Measurements from ENCODE around the gene NCKAP5. TPM values are rescaled to one million over a fixed set of nuclear protein-coding genes. Genes with fewer than 3 reads are reported as not detected.
A peak's percentile ranks its signal among the peaks of the same experiment; 100 is the strongest.

NCKAP5 gene
- total and polyA plus RNA-seq, 8 donors, result 4.0 to 22.1 (median 14.4) TPM

DNA sequence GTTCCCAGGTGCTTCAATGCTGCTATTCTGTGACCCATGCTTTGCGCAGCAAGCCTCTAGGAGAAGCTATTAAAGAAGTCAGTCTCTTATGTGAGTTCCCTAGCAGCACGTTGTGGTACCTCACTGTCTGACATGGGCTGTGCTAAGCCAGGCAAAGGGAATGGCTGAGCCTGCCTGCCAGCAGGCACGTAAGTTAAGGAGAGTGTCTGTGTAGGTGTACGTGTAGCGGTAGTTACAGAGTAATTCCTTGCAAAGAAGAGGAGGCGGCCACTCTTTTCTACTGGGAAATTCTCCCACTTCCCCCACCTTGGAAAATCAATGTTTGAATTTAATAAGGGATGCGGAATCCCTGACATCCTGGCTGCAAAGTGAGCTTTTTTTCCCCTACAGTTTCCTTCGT, 774.7 kb downstream of the NCKAP5 start:
- Histone ChIP-seq H3K27me3 (no peaks in the 10 kb centered on the region), H3K4me1 (no peaks in the 10 kb centered on the region), H3K9me3 (no peaks in the 10 kb centered on the region), H3K36me3 (no peaks in the 10 kb centered on the region), H3K4me3 (no peak overlapping the region), H3K27ac (no peak overlapping the region)
- intact Hi-C loops (cut with DNase I), result no loop called here
- TF ChIP-seq, protein P1, sequence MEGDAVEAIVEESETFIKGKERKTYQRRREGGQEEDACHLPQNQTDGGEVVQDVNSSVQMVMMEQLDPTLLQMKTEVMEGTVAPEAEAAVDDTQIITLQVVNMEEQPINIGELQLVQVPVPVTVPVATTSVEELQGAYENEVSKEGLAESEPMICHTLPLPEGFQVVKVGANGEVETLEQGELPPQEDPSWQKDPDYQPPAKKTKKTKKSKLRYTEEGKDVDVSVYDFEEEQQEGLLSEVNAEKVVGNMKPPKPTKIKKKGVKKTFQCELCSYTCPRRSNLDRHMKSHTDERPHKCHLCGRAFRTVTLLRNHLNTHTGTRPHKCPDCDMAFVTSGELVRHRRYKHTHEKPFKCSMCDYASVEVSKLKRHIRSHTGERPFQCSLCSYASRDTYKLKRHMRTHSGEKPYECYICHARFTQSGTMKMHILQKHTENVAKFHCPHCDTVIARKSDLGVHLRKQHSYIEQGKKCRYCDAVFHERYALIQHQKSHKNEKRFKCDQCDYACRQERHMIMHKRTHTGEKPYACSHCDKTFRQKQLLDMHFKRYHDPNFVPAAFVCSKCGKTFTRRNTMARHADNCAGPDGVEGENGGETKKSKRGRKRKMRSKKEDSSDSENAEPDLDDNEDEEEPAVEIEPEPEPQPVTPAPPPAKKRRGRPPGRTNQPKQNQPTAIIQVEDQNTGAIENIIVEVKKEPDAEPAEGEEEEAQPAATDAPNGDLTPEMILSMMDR (IDR thresholded peaks at IDR 0.05), result no peak
- no peak for ATAC-seq
- DNase-seq, result peak in 1 of 4 donors; percentile 24

DNA sequence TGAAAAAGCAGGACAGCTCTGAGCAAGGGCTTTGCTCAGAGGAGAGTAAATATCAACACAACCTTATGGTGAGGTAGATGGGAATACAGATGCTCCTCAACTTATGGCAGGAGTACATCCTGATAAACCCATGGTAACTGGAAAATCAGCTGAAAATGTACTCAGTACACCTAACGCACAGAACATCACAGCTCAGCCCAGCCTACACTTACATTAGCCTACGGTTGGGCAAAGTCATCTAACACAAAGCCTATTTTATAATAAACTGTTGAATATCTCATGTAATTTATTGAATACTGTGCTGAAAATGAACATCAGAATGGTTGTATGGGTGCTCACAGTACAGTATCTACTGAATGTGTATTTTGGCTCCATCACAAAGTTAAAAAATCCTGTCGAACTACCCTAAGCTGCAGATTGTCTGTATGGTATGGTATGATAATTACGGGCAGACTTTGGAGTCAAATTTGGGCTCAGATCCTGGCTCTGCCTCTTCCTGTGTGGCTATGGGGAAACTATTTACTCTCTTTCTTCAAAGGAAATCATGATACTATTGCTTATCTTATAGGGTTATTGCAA, 778.0 kb downstream of the NCKAP5 start:
- H3K4me3 ChIP-seq, result no peak overlapping the region
- H3K27me3 ChIP-seq, result no peaks in the 10 kb centered on the region
- intact Hi-C loops (cut with DNase I), result no loop called here
- no peaks in the 10 kb centered on the region for H3K4me1 ChIP-seq
- H3K9me3 ChIP-seq, result no peaks in the 10 kb centered on the region
- no peaks in the 10 kb centered on the region for H3K36me3 ChIP-seq
- no peak overlapping the region for H3K27ac ChIP-seq
- DNase-seq, result no peak
- ATAC-seq, result no peak
- TF ChIP-seq, protein P1 (IDR thresholded peaks at IDR 0.05), result no peak

DNA sequence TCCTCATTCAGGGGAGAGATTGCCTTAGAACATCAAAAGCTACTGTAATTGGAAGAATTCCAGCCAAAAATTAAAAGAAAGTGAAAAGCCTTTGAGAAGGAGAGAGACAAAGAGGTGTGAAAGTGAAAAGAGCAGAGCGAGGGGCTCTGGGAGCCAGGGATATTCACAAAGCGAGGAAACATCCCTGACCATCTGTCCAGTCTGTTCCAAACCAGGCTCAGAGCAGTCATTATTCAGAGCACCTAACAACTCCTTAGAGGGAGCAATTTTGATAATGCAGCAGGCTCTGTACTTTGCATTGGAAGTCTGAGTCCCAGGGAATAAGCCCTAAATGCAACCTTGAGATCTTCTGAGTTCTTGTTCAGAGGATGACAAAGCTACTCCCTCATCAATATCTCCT, 779.2 kb downstream of the NCKAP5 start:
- intact Hi-C loops (cut with DNase I), result no loop called here
- Histone ChIP-seq H3K9me3 (no peaks in the 10 kb centered on the region), H3K27ac (no peak overlapping the region), H3K4me3 (no peak overlapping the region), H3K27me3 (no peaks in the 10 kb centered on the region), H3K4me1 (no peaks in the 10 kb centered on the region), H3K36me3 (no peaks in the 10 kb centered on the region)
- DNase-seq, result no peak
- TF ChIP-seq, protein P1 (IDR thresholded peaks at IDR 0.05), result no peak
- no peak for ATAC-seq

DNA sequence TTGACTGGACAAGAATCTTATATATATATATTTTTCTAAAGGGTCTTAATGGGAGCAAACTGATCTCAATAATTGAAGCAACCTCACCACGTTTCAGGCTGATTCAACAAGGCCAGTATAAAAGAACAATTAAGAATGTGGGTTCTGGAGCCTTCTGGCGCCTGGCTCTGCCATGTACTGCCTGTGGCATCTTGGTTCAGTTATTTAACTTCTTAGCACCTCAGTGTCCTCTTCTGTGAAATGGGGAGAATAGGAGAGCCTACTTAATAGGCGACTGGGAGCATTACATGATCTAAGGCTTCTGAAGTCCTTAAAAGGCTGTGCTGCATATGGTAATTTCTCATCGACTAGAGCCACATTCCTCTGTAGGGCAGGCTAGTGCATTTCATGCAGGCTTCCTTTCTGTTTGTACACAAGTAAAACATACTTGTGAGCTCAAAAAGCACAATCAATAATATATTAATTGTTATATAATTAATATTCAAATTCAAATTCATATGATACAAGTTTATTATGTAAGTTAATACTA, 779.9 kb downstream of the NCKAP5 start:
- DNase-seq, result no peak
- ATAC-seq, result no peak
- H3K4me3 ChIP-seq, result no peak overlapping the region
- TF ChIP-seq, protein P1 (IDR thresholded peaks at IDR 0.05), result no peak
- no peaks in the 10 kb centered on the region for H3K36me3 ChIP-seq
- H3K27ac ChIP-seq, result no peak overlapping the region
- no peaks in the 10 kb centered on the region for H3K4me1 ChIP-seq
- intact Hi-C loops (cut with DNase I), result no loop called here
- H3K27me3 ChIP-seq, result no peaks in the 10 kb centered on the region
- no peaks in the 10 kb centered on the region for H3K9me3 ChIP-seq

DNA sequence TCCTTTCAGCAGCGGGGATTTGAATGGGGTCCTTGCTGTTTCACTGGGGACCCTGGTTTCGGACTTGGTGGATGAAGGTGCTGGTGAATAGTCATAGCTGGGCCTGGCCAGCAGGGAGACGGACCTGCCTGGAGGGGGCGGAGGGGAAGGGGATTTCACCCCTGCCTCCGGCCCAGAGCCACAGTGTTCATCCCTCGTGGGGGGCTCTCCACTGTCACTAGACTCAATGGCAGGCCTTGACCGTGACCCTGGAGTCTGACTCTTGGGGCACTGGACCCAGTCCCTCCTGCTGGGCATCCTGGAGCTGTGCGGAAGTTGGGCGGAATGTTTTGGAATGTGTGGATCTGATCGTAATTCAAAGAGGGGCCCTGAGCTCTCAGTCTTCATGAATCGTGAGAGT, 784.4 kb downstream of the NCKAP5 start:
- DNase-seq (peak in 1 of 4 donors; percentile 41), ATAC-seq (no peak)
- no peaks in the 10 kb centered on the region for H3K27me3 ChIP-seq
- intact Hi-C loops (cut with DNase I), result no loop called here
- TF ChIP-seq, protein P1 (IDR thresholded peaks at IDR 0.05), result no peak
- H3K36me3 ChIP-seq, result no peaks in the 10 kb centered on the region
- H3K4me3 ChIP-seq, result no peak overlapping the region
- H3K4me1 ChIP-seq, result no peaks in the 10 kb centered on the region
- H3K9me3 ChIP-seq, result no peaks in the 10 kb centered on the region
- H3K27ac ChIP-seq, result no peak overlapping the region
